Measurements from ENCODE around the gene MRPL20. TPM values are rescaled to one million over a fixed set of nuclear protein-coding genes. Genes with fewer than 3 reads are reported as not detected.
"Not testable (repeated sequence)": the region's sequence is repeated elsewhere in the genome, so short reads cannot be mapped to it uniquely, and the experiment has no call there.

MRPL20 gene
- total RNA-seq, 1 donor, result 50.6 TPM

GRCh38 chr1:1390675-1391074 is 16.4 kb downstream of the MRPL20 start:
- DNase-seq (ENCODE audit: low read depth in 2 of 3, low spot score in 2 of 3), result no peak

DNA sequence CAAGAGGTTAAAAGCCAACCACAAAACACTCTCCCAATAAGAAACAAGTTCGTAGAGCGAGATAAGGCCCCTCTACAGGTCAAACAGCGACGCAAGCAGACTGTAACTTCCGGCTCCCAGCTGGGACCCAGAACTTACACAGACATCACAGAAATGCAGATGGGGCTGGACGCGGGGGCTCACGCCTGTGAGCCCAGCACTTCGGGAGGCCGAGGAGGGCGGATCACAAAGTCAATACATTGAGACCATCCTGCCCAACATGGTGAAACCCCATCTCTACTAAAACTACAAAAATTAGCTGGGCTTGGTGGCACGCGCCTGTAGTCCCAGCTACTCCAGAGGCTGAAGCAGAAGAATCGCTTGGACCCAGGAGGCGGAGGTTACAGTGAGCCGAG is 19.0 kb downstream of the MRPL20 start:
- DNase-seq (ENCODE audit: low read depth in 2 of 3, low spot score in 2 of 3), result no peak

GRCh38 chr1:1387098-1388077 is 19.7 kb downstream of the MRPL20 start:
- DNase-seq (ENCODE audit: low read depth in 2 of 3, low spot score in 2 of 3), result no peak

- no peak for DNase-seq (ENCODE audit: low read depth in 2 of 3, low spot score in 2 of 3)
Observed at GRCh38 chr1:1385931-1386330, 21.2 kb downstream of the MRPL20 start.

GRCh38 chr1:1385339-1385738 is 21.8 kb downstream of the MRPL20 start:
- DNase-seq (ENCODE audit: low read depth in 2 of 3, low spot score in 2 of 3), result not testable (repeated sequence)

- DNase-seq (ENCODE audit: low read depth in 2 of 3, low spot score in 2 of 3), result no peak
Observed at GRCh38 chr1:1381294-1381693, 25.8 kb downstream of the MRPL20 start.

- no peak for DNase-seq (ENCODE audit: low read depth in 2 of 3, low spot score in 2 of 3)
Observed at GRCh38 chr1:1380860-1381259, 26.2 kb downstream of the MRPL20 start.

GRCh38 chr1:1377540-1378205 is 29.4 kb downstream of the MRPL20 start:
- DNase-seq (ENCODE audit: low read depth in 2 of 3, low spot score in 2 of 3), result no peak

DNA sequence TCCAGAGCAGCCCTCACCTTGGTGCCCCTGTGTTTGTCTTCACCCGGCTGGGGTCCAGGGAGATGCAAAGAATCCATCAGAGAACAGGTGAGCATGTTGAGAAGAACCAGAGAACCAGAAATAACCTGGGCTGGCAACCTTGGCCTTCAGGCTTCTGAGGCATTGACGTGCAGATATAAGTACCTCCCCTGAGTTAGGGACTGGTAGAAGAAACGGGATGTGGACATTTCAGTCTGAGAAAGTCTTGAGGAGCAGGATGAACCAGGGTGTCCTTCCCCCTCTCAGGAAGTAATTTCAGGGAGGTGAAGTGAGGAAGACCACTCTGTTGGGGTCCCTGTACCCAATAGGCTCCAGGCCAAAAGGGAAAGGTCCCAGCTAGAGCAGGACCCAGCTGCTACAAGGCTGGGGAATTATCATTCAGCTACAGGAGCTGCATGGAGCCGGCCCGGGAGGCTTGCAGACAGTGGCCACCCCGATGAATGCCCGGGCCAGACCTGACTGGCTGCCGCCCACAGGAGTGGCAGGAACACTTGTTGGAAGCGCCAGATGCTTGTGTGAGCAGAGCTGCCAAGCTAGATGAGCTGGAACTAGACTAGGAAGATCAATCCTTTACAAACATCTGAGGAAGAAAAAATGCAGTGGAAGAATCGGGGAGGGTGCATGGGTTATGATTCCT is 30.4 kb downstream of the MRPL20 start:
- DNase-seq (ENCODE audit: low read depth in 2 of 3, low spot score in 2 of 3), result no peak

DNA sequence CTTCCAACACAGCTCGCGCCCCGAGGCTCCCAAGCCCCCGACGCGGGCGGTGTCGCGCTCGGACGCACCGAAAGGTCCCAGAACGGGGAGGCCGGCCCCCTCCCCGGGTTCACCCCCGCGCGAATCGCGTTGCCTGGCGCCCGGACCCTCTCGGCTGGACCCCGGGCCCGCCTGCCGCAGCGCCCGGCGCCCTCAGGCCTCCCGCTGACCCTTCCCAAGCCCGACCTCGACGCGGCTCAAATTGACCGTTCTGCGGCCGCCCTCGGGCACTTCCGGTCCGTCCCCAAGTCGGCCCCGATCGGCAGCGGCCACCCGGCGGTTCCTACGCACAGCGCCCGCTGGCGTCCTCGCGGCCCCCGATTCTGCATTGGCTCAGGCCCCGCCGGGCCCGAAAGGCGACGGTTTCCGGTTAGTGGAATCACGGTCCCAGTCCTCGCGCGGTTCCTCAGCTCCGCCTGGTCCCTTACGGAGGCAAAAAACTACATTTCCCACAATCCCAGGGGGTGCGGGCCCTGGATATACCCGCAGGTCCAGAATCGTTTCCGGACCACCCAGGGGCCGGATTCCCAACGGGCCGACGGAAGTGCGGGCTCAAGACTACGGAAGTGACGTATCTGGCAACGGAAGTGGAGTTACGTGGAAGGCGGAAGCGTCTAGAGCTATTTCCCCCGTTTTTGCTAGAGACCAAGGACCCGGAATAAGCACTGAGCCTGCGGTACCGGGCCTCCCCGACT is 32.0 kb downstream of the MRPL20 start, which contains the start of gene AURKAIP1:
Gene AURKAIP1, minus strand, starts transcription at position 279 of the 734 bp plus-strand sequence. CDS start 451 bp downstream, outside the sequence.
- peak; percentile 93 to 100 (median 100) for DNase-seq (ENCODE audit: low read depth in 2 of 3, low spot score in 2 of 3)

GRCh38 chr1:1374589-1374928 is 32.5 kb downstream of the MRPL20 start:
- no peak for DNase-seq (ENCODE audit: low read depth in 2 of 3, low spot score in 2 of 3)

- DNase-seq (ENCODE audit: low read depth in 2 of 3, low spot score in 2 of 3), result no peak
Observed at GRCh38 chr1:1373815-1374588, 33.1 kb downstream of the MRPL20 start.

DNA sequence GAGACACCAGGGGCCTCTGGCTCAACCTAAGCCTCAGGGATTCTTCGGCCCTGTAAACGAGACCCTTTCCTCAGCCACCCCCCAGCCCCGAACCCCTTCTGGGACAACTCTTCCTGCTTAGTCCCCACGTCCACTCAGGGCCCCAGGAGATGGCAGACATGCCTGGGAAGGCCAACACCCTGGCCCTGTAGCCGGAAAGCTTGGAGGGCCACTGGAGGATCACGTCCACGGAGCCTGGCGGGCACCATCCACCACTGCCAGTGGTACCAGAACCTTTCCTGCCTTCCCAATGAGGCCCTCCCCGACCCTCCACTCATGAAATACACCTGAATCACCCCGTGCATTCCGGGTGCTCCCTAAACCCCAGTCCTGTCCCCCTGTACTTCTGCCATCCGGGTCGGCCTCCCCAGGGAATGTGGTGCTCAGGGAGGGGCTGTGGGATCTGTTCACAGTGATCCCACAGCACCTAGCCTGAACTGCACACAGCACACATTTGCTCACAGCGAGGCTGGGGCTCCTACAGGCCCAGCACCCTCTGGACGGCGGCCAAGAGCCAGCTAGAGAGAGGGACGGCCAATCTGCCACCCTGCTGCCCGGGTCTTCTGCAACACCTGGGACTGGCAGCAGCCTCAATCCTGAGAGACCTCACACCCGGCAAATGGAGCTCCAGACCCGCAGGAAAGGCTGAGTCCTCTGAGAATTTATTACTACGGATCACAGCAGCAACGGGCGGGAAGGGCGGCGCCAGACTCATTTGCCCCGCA is 33.9 kb downstream of the MRPL20 start:
- DNase-seq (ENCODE audit: low read depth in 2 of 3, low spot score in 2 of 3), result no peak

DNA sequence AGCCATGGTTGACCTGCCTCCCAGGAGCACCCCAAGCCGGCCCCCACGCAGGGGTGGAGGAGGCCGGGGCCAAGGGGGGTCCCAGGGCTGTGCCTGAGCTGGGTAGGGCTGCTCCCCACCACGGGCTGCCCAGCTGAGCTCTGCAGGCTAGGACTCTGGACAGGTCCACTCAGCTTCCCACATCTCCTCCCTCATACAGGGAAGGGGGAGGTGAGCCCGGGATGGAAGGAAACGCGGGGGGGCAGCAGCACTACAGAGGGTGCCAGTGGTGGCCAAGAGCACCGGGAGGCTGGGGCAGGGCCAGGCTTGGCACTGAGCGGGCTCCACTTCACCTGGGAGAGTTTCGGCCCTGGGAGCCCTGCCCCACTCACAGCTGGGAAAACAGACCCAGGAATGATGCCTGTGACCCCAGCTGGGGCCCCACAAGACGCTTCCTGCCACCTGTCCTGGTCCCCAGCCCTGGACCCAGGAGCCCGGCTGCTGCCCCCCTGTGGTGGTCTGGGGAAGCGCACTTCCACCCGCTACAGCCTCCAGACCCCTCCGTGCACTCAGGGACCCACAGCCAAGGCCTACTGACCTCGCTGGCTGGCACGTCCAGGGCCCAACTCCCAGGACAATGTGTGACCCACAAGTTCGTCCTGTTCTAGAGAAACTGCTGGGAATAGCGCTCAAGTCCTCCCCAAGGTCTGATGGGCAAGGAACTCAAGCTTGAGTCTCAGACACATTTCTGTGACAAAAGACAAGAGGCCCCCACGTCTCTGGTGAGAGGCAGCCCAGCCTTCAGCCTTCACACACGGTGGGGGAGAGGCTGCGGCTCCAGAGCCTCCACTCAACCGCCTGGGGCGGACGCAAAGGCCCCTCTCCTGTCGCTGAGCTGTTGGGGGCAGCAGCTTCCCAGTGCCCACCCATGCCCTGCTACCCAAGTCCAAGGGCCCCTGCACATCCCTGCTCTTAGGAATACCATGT is 35.1 kb downstream of the MRPL20 start:
- peak; percentile 53 to 66 (median 58) for DNase-seq (ENCODE audit: low read depth in 2 of 3, low spot score in 2 of 3)

- peak; percentile 55 to 67 (median 57) for DNase-seq (ENCODE audit: low read depth in 2 of 3, low spot score in 2 of 3)
Observed at GRCh38 chr1:1371364-1371745, 35.7 kb downstream of the MRPL20 start.

GRCh38 chr1:1370771-1371300 is 36.3 kb downstream of the MRPL20 start:
- DNase-seq (ENCODE audit: low read depth in 2 of 3, low spot score in 2 of 3), result no peak

GRCh38 chr1:1370094-1370493 is 37.0 kb downstream of the MRPL20 start:
- DNase-seq (ENCODE audit: low read depth in 2 of 3, low spot score in 2 of 3), result not testable (repeated sequence)

DNA sequence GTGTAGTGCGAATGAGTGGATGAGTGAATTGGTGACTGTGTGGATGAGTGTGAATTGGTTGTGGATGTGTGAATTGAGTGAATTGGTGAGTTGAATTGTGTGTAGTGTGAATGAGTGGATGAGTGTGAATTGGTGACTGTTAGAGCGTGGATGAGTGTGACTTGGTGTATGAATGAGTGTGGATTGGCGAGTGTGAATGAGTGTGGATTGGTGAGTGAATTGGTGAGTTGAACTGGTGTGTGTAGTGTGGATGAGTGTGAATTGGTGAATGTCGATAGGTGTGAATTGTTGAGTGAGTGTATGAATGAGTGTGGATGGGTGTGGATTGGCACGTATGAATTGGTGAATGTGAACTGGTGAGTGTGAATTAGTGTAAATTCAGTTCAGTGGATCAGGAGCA is 39.8 kb downstream of the MRPL20 start:
- peak in 1 of 3 donors; percentile 25 for DNase-seq (ENCODE audit: low read depth in 2 of 3, low spot score in 2 of 3)
